ENCODE measurements around the gene DOCK3.
"Not testable (repeated sequence)": the region's sequence is repeated elsewhere in the genome, so short reads cannot be mapped to it uniquely, and the experiment has no call there.

The DOCK3 gene

DNA sequence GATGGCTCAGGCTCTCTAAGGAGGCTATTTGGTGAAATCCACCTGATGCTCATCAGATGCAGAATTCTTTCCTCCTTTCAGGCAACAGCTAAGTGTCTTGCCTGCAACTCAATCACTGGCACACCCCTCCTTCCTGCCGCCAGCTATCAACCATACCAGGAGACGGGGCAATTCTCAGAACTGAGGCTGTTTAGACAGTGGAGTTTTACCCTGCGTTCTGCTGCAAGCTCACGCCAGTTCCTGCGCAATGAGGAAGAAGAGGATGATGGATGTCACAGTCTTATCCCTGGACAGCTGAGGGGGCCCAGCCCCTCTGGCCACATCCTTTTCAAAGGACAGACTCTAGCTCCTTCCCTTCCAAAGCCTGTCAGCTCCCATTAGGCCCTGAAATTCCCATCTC, 703.3 kb downstream of the DOCK3 start:
- DNase-seq: no peak

DNA sequence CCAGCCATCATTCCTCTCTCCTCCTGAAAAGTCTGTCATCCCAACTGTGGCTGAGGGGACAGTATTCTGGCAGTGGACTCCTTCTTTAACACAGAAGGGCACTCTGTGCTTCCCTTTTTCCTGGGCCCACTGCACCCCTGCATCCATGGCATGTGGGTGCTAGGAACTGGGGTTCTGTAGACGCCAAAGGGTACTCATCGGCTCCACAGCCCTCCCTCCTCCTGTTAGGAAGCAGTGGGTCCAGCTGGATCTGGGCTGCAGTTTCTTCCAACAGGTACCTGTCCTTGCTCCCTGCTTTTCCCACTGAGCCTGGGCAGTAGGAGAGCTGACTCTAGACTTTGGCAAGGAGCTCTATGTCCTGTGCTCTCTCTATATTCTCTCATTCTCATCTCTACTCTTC, 704.0 kb downstream of the DOCK3 start:
- DNase-seq: no peak

DNA sequence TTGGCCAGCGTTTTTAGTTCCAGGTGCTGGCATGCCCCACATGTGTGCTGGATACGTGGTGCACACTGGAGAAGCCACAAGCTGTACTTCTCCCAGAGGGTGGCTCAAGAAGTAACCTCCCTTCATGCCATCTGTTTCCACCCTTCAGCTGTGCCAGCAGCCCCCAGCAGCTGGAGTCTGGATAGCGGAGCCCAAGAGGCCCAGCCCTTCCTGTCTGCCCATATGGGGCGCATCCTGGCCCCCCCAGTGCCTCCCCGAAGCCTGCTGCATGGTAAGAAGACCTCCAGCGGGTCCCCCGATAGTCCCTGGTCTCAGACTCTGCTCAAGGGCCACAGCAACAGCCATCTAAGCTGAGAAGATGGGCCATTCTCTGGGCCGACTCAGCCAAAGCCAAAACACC, 704.6 kb downstream of the DOCK3 start:
- DNase-seq: no peak

DNA sequence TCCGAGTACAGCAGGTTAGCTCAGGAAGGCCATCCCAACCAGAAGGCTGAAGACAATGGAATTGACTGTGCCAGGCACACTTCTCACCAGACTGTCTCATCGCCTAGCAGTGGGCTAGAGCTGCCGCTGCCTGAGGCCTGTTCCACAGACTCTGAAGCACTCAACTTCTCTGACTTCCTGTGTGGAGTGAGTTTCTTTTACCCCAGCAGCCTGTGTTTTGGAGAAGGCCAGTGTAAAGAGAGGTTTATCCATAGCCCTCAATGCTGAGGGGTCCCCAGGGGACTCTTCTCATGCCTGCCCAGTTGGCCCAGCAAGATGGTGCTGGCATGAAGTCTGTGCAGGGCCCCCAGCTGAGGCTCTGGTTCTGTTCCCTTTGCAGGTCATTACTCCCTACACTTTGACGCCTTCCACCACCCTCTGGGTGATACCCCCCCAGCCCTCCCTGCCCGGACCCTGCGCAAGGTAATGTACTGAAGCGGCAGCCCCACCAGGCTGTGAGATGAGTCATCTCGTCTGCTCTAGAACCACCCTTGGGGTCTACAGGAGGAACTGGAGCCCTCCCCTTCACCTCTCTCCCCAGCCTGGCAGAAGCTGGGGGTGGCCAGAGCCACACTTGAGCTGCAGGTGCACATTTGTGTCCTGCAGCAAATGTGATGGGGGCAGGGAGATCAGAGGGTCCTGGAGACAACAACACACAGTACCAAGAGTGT, 705.2 kb downstream of the DOCK3 start:
- DNase-seq: no peak

DNA sequence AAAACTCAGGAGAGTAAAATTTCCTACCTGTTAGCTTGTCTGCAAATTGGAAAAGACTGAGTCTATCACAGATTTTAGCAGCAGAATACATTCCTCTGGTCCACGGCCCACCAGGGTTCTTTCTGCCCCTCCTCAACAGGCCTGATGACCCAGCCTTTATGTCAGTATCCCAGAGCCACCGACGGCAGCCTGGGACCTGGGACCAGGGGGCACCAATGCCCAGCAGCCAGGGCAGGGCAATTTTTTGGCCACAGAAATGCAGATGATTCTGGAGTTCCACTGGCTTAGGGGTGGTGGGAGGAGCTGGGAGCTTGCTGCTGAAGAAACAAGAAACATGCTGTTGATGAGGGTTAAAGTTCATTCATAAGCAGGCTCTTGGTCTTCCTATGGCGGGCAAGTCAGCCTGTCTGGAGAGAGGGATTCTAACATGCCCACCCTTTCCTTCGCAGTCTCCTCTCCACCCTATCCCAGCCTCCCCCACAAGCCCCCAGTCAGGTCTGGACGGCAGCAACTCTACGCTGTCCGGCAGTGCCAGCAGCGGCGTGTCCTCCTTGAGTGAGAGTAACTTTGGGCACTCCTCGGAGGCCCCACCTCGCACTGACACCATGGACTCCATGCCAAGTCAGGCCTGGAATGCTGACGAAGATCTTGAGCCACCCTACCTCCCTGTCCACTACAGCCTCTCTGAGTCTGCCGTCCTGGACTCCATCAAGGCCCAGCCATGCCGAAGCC, 706.0 kb downstream of the DOCK3 start:
- DNase-seq: no peak

DNA sequence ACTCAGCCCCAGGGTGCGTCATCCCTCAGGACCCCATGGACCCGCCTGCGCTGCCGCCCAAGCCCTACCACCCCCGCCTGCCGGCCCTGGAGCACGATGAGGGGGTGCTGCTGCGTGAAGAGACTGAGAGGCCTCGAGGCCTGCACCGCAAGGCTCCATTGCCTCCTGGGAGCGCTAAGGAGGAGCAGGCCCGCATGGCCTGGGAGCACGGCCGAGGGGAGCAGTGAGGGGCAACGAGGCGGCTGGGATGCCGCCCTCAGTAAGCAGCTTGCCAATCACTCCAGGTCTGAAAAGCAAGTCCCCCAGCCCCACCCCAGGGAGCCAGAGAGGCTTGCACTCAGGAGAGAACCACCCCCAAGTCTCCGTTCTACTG, 706.6 kb downstream of the DOCK3 start:
- DNase-seq: no peak

DNA sequence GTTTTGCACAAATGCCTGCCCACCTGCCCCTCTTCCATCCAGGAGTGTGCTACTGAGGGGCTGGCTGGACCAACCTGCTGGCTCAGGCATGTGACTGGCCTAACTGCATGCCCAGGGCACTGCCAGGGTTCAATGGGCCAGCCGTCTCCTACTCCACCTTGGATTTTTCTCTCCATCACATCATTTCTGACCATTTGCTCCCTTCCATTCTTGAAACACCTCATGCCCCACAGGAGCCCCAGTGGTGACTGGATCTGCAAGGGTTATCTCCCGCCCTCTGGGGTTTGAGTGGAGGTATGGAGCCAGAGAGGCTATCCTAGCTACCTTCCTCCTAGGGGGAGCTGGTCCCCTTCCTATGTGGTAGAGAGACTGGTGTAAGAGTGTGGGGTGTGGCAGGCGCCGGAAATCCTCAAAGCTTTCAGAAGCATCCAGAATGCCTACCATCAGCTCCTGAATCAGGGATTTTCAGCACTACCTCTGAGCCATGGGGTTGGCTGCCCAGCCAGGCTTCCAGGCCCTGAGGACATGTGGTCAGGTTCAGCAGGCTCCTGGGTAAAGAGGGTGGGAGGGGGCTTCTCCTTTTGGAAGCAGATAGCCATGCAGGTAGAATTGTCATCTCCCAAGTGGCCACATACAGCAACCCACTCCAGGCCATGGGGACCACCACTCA, 707.5 kb downstream of the DOCK3 start:
- DNase-seq: no peak

DNA sequence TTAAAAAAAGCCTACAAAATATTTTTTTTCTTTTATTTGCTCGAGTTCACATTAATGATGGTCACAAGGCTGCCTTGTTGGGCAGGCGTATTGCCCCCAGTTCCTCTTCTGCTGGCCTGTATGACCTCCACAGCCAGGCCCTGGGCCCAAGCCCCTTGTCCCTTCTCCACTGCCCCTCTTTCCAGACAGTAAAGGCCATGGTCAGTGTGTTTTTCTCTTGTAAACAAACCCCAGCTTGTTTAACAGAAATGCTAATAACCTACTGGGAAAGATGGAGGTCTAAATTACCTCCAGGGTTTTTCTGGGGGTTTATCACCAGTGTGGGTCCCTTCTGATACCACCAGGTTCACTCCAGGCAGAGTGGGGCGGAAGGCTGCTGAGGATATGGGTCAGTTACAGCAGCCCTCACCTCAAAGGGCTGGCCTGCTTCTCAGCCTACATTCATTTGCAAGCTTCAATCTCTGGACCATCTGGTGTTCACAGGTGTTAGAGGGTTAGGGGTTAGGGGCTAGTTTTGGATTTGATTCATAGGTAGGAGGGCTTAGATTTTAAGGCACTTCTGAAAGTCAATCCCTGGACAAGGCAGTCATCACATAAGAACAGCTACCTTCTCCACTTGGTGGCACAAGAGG, 708.3 kb downstream of the DOCK3 start:
- no peak for DNase-seq

DNA sequence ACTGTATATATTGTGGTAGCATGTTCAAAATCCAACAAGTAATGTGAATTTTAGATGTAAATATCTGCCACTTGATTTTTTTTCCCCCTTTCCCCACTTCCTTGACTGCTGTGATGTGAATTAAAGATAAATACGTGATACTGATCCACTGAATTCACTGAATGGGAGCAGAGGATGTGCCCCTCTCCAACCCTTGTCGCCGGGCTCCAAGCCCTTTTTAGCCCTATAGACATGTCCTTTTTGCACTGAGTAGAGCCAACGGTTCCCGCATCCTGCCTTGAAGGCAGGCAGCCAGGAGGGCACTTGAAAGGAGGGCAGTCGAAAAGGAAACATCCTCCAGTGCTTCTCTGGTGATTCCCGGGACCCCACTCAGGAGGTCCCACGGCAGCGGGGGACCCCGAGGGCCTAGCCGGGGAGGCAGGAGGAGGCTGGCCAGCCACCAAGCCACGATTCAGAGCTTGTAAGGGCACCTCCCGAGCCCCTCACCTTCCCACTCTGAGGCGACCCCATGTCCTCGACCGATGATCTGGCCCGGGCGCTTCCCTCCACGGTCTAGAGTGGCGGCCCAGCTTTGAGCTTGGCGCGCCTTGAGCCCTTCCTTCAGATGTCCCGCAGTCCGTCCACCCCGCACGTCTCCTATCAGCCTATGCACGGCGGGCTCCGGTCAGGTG, 709.5 kb downstream of the DOCK3 start:
- DNase-seq: no peak

DNA sequence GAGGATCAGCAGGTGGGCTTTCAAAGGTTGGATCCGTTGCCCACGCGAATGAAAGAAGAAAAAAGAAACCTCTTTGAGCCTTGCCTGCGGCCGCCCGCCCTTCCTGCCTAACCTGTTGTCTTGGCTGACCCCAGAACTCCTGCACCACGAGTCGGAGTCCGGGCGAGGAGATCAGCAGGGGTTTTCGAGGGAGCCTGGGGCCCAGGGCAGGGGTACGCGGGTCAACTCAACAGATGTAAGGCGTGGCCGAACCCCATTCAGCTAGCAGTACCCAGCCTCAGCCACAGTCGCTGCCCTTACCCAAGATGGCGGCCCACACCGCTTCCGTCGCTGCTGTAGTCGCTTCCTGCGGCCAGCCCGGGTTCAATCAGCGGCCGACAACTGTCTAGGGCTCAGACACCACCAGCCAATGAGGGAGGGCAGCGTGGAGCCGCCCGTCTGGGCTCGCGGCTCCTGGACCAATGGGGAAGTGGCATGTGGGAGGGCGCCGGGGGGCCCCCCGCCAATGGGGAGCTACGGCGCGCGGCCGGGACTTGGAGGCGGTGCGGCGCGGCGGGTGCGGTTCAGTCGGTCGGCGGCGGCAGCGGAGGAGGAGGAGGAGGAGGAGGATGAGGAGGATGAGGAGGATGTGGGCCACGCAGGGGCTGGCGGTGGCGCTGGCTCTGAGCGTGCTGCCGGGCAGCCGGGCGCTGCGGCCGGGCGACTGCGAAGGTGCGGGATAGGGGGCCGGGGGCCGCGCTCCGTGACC, 710.2 kb downstream of the DOCK3 start, which contains the start of gene MANF:
Gene MANF (plus strand): TSS at position 566 of the 748 bp plus-strand sequence. CDS start 52 bp downstream, at position 618.
- DNase-seq: peak; percentile 84

DNA sequence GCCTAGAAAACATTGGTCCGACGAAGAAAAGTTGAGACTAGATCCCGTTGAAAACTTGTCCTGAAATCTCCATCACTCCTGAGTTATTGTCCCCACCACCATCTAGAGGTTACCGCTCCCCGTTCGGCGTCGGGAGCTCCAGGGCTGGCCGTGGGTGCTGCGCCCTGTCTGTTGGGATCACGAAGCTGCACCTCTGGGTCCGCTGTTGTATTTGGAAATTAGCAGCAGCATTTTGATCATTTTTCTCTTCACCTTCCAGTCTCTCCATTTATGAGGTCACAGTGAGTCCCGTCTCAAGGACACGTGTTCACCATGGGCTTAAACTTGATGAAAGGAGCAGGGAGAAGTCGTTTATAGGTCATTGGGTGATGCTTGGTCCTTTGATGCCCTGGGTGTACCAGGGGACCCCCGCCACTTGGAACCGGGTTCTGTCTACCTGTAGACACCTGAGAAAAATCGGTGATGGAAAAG, 710.9 kb downstream of the DOCK3 start:
- DNase-seq: no peak

DNA sequence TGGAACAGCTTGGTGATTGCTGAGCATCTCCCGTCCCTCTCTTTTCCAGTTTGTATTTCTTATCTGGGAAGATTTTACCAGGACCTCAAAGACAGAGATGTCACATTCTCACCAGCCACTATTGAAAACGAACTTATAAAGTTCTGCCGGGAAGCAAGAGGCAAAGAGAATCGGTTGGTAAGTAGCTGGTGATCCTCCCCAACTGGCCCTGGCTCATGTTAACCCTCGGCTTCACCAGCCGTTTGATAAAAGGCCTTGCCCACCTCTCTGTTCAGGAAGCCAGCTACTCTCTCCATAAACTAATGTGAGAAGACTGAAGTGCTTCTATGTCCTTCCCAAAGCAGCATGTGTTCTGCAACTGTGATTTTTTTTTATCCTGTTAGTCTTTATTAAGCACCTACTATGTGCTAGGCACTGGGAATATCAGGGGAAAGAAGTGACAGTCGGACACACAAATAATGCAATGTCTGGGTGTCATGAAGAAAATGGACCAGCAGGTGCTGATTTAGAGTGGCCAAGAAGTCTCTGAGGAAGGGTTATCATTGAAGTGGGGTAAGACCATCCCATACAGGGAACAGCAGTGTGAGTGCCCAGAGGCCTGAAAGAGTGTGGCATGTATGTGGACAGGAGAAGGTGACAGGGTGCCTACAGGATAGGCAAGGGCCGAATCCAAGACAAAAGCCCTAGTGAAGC, 711.6 kb downstream of the DOCK3 start:
- DNase-seq: no peak

DNA sequence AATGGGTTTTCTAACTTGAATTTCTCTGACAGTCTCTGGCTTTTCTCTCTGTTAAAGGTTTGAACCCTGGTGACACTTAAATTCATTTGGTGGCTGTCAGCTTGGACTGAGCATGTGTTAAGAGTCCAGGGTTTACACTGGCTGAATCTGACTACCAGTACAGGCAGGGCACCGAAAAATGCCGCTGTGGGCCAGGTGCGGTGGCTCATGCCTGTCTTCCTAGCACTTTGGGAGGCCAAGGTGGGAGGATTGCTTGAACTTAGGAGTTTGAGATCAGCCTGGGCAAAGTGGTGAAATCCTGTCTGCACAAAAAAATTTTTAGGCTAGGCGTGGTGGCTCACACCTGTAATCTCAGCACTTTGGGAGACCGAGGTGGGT, 712.1 kb downstream of the DOCK3 start:
- DNase-seq: no peak

DNA sequence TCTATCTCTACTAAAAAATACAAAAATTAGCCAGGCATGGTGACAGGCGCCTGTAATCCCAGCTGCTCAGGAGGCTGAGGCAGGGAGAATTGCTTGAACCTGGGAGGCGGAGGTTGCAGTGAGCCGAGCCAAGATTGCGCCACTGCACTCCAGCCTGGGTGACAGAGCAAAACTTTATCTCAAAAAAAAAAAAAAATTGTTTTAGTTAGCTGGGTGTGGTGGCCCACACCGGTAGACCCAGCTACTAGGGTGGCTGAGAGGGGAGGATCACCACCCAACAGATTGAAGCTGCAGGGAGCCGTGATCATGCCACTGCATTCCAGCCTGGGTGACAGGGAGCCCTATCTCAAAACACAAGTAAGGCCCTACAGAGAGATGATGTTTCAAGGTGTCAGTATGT, 712.6 kb downstream of the DOCK3 start:
- DNase-seq: not testable (repeated sequence)

DNA sequence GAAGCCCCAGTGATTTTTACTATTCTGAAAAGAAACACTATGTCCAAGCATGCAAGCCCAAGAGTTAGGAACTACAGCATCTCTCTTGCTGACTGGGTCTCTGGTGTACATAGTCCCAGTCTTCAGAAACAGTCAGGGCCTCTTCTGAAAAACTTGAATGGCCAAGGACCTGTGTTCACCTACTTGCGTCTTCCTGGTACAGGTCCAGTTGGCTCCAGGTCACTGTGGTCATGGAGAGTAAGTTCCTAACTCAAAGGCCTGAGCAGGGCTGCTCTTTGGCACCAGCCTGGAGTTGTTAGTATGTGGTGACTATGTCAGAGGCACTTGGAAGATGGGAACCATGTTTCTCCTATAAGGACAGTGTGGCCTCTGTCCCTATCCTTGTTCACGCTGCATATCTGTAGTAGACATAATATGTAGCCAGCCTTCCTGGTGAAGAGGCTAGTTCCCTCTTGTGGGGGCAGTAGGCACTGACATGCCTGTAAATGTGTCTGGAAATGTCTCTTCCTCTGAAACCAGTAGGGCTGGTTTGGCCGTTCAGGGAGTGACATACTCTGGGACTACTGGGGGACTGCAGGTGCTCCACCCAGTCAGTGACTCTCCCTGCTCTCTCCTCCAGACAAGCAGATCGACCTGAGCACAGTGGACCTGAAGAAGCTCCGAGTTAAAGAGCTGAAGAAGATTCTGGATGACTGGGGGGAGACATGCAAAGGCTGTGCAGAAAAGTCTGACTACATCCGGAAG, 713.7 kb downstream of the DOCK3 start:
- no peak for DNase-seq

DNA sequence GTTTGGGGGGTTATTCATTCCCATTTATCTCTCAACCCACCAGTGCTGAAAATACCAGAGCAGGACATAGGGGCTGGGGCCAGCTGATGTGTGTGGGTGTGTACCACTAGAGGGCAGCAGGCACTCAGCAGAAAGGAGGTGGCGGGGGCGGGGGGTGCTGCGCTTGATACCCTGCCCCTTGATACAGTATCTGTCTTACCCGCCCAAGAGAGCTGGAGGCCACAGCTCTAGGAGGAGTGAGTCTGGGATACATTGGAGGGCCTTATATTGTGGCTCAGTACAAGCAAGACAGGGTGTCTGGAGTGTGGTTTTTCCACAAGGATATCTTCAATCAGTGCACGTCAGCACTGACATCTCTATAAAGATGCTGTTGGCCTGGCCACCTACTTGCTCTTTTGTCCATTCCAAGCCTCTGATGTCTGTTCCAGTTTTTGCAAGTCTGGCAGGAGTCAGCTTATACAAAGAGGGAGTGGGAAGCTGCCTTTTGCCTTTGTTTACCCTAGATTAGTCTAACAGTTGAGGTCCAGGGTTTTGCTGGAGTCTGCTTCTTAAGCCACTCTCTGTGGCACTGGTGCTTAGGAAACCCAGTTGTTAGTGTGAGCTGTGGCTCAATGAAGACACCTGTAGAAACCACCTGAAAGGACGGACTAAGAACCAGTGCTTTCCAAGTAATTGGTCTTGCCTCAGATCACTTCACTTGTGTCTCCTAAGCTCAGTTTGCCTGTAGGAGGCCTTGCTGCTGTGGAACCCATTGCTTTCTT, 714.9 kb downstream of the DOCK3 start:
- no peak for DNase-seq

DNA sequence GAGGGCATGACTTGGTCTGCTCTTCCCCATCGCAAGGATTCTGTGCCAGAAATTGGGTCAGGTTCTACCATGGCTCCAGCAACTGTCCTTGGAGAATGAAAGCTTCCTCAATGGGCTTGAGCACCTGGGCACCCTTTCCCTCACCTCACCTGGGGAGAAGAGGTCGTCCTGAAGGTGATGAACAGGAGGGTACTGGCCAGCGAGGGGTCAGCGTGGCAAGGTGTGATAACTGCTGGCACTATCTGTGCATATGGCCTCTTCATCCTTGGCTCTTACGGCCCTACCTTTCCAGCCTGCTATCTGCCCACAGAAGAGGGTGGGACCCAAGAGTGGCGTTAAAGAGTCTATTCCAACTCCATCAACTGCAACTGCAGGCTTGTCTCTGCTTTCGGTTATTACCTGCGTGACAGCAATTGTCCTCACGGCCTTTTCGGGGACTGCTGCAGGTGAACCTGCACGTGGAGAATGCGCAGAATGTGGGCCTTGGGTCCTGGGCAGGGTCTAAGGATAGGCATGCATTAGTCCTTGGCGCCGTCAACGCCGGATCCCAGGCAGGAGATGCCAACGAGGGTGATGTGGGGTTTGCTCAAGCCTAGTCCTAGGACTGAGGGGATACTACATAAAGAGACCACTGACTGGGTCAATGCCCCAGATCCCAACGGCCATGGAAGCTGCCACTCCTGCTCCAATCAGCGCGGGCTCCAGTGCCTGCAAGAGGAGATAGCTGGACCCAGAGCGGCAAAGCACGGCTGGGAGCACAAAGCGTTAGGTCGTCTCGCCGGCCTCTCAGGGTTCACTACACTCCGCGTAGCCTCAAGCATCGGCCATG, 715.7 kb downstream of the DOCK3 start:
- no peak for DNase-seq

DNA sequence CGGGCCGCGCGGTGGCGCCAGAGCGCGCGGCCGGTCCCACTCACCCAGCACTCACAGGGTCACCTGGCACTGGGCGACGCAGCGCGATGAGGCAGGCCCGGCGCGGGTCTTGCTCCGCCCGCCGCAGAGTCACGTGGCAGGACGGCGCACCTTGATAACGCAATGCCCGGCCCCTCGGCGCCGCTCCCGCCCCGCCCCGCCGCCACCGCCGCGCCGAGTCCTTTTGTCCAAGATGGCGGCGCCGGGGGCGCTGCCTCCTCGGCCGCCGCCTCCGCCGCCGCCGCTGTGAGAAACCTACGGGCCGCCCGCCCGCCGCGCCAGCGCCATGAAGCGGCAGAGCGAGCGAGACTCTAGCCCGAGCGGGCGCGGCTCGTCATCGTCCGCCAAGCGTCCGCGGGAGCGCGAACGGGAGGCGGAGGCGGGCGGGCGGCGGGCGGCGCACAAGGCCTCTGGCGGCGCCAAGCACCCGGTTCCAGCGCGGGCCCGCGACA, 716.4 kb downstream of the DOCK3 start, which contains the start of gene RBM15B:
Gene RBM15B (plus strand): TSS at position 211 of the 491 bp plus-strand sequence. CDS start 115 bp downstream, at position 326.
- peak; percentile 78 for DNase-seq
